Measurements from ENCODE around the gene GFPT2. TPM values are rescaled to one million over a fixed set of nuclear protein-coding genes. Genes with fewer than 3 reads are reported as not detected.

GFPT2 gene
- total and polyA plus RNA-seq, 2 of the 8 experiments (the other 6 are each of a cell fraction or from before 2014, with no cell fraction given) = 83.7 to 143 TPM

GRCh38 chr5:180344696-180344999, 8.5 kb downstream of the GFPT2 start (continued):
- TF ChIP-seq CHD7 (IDR thresholded peaks at IDR 0.05; ENCODE audit: insufficient replicate concordance, low read length) (no peak), ZNF274 (IDR thresholded peaks at IDR 0.05; ENCODE audit: borderline replicate concordance, extremely low read depth, low read length) (no peak), EP300 (IDR thresholded peaks at IDR 0.05; ENCODE audit: borderline replicate concordance in 1 of 2, low read depth in 2 of 2, low read length in 2 of 2) (no peak), SAP30 (IDR thresholded peaks at IDR 0.05; ENCODE audit: insufficient read depth, insufficient replicate concordance, low read length) (no peak)

Measured in H1 (cell line).